ENCODE results near the gene HDAC9.

HDAC9 gene

GRCh38 chr7:18494821-18495408 lies 634 bp upstream of the HDAC9 start:
- peak; percentile 49 for DNase-seq

DNA sequence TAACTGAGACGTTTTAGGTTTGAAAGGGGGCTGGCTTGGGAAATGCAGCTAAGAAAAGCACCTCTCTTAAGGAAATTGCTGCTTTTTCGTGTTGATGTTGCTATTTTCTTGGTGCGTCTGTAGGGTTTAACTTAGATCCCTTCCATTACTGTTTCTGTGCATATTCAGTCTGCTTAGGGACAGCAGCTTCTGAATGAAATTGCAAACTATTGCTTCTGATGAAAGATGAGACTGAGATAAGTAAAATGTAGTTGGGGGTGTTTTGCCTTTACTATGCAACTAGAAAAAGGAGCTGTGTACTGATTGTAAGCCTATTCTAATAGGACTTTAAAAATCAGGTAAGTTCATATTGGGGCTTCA lies 772 bp downstream of the HDAC9 start:
- no peak for DNase-seq

- DNase-seq, result no peak
Observed at GRCh38 chr7:18497082-18497481, 1.5 kb downstream of the HDAC9 start.

GRCh38 chr7:18497800-18498199 lies 2.3 kb downstream of the HDAC9 start:
- no peak for DNase-seq

- DNase-seq, result no peak
Observed at GRCh38 chr7:18498341-18498740, 2.8 kb downstream of the HDAC9 start.

- DNase-seq, result no peak
Observed at GRCh38 chr7:18499407-18500177, 4.0 kb downstream of the HDAC9 start.

DNA sequence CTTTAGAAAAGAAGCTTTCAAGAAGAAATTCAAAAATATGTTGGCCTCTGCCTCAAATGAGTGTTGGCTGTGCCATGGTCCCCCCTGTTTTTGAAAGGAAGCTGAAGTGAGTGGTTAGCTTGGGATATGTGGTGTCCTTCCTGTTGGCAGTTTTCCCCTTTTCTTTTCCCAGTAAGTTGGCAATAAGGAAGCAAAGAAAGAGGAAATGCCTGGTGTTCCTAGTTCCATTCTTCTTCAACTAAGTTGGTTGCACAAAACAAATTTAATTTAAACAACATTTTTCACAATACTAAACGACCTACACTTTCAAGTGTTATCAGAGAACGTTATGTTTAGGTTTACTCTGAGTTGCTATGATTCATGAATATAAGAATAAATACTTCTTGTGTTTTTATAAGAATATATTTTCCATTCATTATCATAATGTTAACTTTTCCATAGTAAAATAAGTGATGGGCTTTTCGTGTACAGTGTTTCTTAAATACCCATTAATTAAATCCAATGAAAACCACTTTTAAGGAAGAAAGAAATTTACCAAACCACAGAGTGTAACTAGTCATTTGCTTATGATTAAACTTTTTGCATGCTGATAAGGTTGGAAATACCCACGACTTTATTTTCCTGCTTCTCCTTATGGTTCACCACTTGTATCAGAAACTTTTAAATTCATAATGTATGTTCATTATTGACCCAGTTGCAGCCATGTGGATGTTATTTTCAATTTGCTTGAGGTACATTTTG lies 7.7 kb downstream of the HDAC9 start:
- DNase-seq, result no peak

DNA sequence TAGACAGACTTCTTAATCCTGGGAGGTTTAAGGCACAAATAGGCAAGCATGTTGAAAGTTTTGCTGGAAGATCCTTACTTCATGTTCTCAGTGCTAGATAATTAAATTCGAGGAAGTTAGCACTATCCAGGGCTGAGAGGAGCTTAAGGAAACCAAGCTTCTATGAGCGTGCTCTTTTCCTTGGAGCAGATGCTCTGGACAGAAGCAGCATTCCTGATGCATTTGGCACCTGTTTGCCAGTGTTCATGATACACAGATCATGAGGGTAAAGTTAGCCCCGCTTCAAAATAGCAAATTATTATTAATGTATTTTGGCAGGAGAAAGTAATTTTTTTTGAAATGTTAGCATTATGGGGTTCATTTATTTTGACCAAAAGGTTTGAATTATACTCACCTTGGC lies 9.4 kb downstream of the HDAC9 start:
- DNase-seq, result no peak

GRCh38 chr7:18505870-18506460 lies 10.4 kb downstream of the HDAC9 start:
- DNase-seq, result no peak

GRCh38 chr7:18508443-18509427 lies 13.2 kb downstream of the HDAC9 start:
- no peak for DNase-seq

DNA sequence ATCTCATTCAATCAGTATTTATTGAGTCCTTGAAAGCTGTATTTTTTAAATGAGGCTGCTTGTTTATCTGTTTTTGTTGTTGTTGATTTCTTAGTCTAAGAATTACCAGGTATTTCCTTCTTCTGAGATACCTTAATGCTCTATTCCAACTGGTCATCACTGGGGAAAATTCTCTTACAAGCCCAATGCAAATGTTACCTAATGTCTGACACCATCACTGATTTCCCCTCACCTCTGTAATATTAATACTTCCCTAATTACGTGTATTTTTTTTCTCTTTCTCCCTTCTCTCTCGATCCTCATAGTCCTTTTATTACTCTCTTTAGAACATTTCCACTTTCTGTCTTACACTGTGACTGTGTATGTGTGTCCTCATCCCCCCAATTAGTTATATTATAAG lies 13.9 kb downstream of the HDAC9 start:
- no peak for DNase-seq

DNA sequence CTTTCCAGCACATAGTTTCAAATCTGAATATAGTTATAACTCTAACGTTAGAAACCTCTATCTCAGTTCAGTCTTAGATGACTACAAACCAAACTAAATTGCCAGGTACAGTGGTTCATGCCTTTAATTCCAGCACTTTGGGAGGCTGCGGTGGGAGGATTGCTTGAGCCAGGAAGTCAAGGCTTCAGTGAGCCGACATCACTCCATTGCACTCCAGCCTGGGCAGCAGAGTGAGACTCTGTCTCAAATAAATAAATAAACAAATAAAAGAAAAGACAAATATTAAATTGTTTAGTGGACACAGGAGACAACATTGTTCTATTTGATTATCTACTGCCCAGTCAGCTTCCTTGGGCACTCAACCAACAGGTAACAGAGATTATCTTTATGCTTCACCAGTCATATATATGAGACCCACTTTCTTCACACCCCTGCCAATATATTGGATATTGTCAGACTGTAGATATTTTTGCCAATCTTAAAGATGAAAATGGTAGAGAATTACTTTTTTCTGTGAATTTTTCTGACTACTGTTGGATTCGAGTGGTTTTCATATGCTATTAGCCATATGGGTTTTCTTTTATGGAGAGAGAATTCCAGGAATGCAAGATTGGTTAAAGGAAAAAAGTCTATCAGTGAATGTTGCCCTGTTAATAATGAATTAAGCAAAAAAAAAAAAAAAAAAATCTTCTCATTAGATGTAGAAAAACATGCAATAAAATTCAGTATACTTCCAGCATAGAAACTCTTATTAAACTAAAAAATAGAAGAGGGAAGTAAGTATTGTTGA lies 16.0 kb downstream of the HDAC9 start:
- no peak for DNase-seq

GRCh38 chr7:18513343-18513742 lies 17.8 kb downstream of the HDAC9 start:
- no peak for DNase-seq

- no peak for DNase-seq
Observed at GRCh38 chr7:18515067-18515466, 19.5 kb downstream of the HDAC9 start.

- DNase-seq, result no peak
Observed at GRCh38 chr7:18517646-18518045, 22.1 kb downstream of the HDAC9 start.

DNA sequence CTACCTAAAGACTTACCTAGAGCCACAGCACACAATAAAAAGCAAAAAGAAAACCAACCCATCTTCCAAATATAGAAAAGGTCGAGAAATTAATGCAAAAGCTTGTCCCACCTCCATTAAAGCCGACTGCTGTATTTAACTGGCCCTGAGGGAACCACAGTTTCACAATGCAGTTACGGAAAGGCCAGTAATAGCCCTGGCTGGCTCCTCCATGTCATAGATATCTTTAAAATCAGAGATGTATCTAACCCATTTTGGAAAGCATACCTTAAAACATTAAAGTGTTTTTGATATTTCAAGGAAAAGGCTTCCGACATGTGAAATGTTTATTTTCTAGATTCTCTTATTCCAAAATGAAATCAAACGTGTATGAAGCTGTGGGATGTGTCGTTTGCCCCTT lies 23.0 kb downstream of the HDAC9 start:
- DNase-seq, result no peak

DNA sequence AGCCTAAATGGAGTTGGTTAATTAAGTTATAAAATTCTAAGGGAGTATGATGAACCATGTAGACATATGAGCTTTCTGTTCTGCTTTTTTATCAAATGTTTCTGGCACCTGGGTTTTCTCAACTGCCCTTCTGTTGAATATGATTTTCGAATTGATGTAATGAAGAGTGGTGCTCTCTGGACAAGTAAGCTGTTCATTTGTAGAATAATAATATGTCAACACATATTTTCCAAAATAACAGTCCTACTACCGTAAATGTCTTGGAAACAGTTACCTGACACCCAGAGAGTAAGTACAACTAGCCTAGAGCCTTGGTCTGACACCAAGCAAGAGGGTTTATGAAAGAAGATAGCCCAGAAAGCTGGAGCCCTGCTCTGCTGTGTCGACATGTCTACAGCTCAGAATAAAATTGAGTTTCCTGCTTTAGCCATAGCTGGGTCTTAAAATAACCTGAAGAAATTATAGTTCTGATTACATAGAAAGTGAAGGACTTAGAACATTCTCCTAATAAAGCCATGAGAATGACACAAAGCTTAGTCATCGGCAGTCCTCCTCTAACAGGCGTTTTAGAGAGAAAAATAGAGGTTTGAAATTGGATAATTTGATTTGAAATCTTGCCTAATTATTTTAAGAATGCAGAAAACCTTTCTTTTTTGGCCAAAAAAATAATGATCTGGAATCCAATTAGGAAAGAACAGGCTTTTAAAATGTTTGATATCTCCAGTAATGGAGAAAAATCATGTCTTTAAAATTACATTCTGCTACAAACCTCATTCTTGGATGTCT lies 25.1 kb downstream of the HDAC9 start:
- DNase-seq, result no peak

DNA sequence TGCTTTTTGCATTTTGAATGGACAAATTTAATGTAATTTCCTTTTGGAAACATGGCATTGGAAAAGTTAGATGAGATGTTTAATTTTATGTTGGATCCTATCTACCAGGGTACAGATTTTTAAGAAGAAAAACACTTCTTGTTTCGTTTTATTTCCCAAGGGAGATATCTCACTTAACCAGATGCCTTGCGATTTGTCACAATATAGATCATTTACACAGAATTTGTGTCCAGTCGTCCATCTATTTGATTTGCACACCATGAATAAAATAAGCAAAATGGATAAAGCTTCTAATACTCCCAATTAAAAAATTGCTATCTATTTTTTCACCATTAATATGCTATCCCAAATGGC lies 25.7 kb downstream of the HDAC9 start:
- no peak for DNase-seq

GRCh38 chr7:18521945-18522566 lies 26.5 kb downstream of the HDAC9 start:
- no peak for DNase-seq

- DNase-seq, result no peak
Observed at GRCh38 chr7:18524248-18524647, 28.7 kb downstream of the HDAC9 start.
